ENCODE measurements around the gene MRPL34.

Gene MRPL34

GRCh38 chr19:17347361-17347760, 41.7 kb downstream of the MRPL34 start:
- no peak for DNase-seq

- DNase-seq: no peak
Observed at GRCh38 chr19:17347877-17348276, 42.2 kb downstream of the MRPL34 start.

- DNase-seq: no peak
Observed at GRCh38 chr19:17348700-17349099, 43.0 kb downstream of the MRPL34 start.

DNA sequence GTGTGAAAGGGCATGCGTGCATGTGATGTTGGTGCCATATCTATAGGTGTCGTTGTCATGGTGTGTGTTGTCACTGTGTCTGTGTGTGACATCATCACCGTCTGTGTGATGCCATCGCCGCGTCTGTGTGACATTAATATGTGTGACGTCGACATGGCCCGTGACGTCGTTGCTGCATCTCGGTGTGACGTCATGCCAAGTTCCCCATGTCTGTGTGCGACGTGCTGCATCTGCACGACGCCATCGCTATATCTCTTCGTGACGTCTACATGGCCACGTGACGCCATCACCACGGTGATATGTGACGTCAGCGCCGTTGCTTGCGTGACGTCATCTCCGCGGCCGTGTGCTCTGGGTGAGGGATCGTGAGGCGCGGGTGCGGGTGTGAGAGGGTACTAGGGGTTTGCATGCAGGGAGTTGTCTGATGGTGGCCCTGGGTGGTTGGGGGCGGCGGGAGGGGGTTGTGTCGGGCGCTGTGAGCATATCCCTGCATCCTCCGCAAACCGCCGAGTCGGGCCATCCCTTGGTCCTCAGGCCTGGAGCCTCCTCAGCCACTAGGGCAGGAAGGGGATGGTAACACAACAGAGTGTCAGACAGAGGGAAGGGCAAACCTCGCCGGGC, 46.3 kb downstream of the MRPL34 start:
- DNase-seq: no peak

DNA sequence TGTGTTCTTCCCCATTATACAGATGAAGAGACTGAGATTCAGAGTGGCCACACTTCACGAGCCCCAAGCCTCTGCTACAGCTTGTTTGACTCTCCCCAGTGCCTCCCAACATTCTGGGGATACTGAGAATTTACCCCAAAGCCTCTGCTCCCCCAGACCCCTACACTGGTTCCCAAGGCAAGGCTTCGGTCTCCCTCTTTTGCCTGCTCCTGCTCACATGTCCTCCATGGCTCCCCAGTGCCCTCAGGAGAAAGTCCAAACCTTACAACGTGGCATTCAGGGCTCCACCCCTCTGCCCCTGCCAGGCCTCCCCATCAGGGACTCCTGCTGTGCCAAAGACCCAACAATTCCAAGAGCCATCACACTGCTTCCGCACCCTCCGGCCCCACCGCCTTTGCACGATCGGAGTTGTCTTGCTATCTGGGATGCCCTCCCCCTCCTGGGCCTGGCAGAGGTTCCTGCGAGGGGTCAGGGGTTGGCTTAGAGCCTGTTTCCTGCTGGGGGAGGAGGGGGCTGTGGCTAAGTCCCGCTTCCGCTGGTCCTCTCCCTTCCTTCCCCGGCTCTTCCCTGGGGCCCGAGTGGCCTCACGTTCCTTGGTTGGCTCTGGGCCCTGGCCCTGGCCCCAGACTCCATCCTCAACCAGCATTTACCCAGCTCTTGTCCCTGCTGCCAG, 47.1 kb downstream of the MRPL34 start:
- no peak for DNase-seq

DNA sequence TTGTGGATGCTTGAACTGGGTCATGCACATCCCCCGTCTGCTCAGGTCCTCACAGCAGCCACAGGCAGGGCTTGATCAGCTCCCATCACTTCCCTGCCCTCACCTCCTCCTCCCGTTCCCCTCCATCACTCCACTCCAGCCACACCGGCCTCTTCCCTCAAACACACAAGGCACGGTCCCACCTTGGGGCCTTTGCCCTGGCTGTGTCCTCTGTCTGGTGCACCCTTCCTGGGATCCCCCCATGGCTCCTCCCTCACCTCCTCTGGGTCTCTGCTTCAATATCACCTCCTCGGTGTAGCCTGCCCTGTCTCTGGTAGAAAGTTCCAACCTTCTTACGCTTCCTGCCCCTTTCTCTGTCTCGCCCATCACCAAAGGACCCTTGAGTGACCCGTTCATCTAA, 47.7 kb downstream of the MRPL34 start:
- DNase-seq: no peak
